ENCODE data around the gene CCNQ.

DNA sequence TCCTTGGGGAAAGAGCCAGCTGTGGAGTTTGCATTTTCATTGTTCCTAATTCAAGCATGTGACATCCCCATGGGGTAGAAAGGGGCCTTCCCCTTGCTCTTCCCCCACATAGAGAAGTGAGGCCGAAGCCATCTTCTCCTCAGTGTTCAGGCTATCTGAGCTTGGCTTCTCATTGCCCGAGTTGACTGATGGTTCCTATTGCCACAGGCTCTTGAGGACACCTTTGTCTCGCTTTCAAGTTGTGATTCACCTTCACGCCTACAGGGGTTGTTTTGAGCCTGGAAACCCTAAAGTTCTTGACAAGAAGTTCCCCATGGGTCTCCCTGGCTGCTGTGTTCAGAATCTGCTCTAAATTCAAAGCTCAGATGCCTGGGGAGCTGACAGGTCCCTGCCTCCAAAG lies 25.0 kb downstream of the CCNQ start:
- TF ChIP-seq, protein P1, sequence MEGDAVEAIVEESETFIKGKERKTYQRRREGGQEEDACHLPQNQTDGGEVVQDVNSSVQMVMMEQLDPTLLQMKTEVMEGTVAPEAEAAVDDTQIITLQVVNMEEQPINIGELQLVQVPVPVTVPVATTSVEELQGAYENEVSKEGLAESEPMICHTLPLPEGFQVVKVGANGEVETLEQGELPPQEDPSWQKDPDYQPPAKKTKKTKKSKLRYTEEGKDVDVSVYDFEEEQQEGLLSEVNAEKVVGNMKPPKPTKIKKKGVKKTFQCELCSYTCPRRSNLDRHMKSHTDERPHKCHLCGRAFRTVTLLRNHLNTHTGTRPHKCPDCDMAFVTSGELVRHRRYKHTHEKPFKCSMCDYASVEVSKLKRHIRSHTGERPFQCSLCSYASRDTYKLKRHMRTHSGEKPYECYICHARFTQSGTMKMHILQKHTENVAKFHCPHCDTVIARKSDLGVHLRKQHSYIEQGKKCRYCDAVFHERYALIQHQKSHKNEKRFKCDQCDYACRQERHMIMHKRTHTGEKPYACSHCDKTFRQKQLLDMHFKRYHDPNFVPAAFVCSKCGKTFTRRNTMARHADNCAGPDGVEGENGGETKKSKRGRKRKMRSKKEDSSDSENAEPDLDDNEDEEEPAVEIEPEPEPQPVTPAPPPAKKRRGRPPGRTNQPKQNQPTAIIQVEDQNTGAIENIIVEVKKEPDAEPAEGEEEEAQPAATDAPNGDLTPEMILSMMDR (conservative IDR thresholded peaks at IDR 0.05 in 1 of 2, IDR thresholded peaks at IDR 0.05 in 1 of 2; ENCODE audit: low read depth in 1 of 2, low read length in 2 of 2): no peak
- TF ChIP-seq EZH2 (IDR thresholded peaks at IDR 0.05; ENCODE audit: low read length, missing control alignments): no peak
